Measurements from ENCODE around the gene PRDX5.

PRDX5 gene

DNA sequence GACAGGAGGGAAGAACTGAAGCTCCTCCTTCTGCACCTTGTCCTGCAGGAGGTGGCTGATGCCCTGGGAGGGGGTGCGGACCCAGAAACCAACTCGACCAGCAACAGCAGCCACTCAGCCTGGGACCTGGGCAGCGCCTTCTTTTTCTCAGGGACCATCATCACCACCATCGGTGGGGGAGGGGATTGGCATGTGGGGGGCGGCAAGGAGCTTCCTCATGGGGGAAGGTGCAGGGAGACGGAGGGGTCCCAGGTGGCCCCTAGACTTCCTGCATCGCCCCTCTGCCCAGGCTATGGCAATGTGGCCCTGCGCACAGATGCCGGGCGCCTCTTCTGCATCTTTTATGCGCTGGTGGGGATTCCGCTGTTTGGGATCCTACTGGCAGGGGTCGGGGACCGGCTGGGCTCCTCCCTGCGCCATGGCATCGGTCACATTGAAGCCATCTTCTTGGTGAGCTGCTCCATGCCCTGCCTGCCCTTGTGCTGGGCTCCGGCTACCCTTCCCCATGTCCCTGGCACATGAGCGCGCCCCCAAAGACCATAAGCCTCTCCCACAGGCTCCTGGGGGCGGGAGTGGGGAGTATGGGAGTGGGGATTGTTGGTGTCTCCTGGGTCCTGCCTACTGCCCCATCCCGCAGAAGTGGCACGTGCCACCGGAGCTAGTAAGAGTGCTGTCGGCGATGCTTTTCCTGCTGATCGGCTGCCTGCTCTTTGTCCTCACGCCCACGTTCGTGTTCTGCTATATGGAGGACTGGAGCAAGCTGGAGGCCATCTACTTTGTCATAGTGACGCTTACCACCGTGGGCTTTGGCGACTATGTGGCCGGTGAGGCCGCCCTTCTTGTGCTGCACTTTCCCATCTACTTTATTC, 20.9 kb upstream of the PRDX5 start:
- Histone ChIP-seq H3K36me3 (ENCODE audit: control insufficient read depth in 2 of 2, insufficient read depth in 1 of 2, low read length in 2 of 2) (no peaks in the 10 kb centered on the region), H3K27ac (ENCODE audit: extremely low read depth, low read depth, low read length) (no peak overlapping the region), H3K4me3 (ENCODE audit: low read depth, low read length) (no peak overlapping the region), H3K4me1 (ENCODE audit: control insufficient read depth, insufficient read depth, low read length) (no peaks in the 10 kb centered on the region), H3K9me3 (ENCODE audit: control insufficient read depth, insufficient read depth, low read depth, low read length) (no peaks in the 10 kb centered on the region)
- TF ChIP-seq EGR2 (tag by site-specific recombination; IDR thresholded peaks at IDR 0.05; ENCODE audit: low read depth) (peak; percentile 27; the same call in 1 of the 2 replicates), PRDM4 (tag by site-specific recombination; IDR thresholded peaks at IDR 0.05) (no peak), ZFHX2 (tag by site-specific recombination; conservative IDR thresholded peaks at IDR 0.05) (0 out of 2 replicates have a peak, but pooled peaks have one; percentile 18), ZNF670 (tag by site-specific recombination; IDR thresholded peaks at IDR 0.05; ENCODE audit: low read depth) (no peak), ZNF626 (tag by site-specific recombination; IDR thresholded peaks at IDR 0.05) (no peak), IKZF3 (tag by site-specific recombination; IDR thresholded peaks at IDR 0.05) (no peak), ZNF585B (tag by site-specific recombination; IDR thresholded peaks at IDR 0.05) (no peak), ZFP69B (tag by site-specific recombination; IDR thresholded peaks at IDR 0.05) (no peak), REPIN1 (tag by site-specific recombination; IDR thresholded peaks at IDR 0.05; ENCODE audit: low read depth) (no peak), WT1 (tag by site-specific recombination; IDR thresholded peaks at IDR 0.05) (no peak), ZNF354C (tag by site-specific recombination; IDR thresholded peaks at IDR 0.05; ENCODE audit: borderline replicate concordance, low read depth) (no peak), ZNF558 (tag by site-specific recombination; IDR thresholded peaks at IDR 0.05) (no peak), ZNF677 (tag by site-specific recombination; IDR thresholded peaks at IDR 0.05) (no peak), ZNF548 (tag by site-specific recombination; IDR thresholded peaks at IDR 0.05) (no peak)
- TF ChIP-seq, protein P1, sequence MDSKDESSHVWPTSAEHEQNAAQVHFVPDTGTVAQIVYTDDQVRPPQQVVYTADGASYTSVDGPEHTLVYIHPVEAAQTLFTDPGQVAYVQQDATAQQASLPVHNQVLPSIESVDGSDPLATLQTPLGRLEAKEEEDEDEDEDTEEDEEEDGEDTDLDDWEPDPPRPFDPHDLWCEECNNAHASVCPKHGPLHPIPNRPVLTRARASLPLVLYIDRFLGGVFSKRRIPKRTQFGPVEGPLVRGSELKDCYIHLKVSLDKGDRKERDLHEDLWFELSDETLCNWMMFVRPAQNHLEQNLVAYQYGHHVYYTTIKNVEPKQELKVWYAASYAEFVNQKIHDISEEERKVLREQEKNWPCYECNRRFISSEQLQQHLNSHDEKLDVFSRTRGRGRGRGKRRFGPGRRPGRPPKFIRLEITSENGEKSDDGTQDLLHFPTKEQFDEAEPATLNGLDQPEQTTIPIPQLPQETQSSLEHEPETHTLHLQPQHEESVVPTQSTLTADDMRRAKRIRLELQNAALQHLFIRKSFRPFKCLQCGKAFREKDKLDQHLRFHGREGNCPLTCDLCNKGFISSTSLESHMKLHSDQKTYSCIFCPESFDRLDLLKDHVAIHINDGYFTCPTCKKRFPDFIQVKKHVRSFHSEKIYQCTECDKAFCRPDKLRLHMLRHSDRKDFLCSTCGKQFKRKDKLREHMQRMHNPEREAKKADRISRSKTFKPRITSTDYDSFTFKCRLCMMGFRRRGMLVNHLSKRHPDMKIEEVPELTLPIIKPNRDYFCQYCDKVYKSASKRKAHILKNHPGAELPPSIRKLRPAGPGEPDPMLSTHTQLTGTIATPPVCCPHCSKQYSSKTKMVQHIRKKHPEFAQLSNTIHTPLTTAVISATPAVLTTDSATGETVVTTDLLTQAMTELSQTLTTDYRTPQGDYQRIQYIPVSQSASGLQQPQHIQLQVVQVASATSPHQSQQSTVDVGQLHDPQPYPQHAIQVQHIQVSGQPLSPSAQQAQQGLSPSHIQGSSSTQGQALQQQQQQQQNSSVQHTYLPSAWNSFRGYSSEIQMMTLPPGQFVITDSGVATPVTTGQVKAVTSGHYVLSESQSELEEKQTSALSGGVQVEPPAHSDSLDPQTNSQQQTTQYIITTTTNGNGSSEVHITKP (tag by site-specific recombination; IDR thresholded peaks at IDR 0.05) = no peak
- CTCF ChIA-PET = interaction anchor here (0.6 to 1.7 kb wide), 8 partner anchors 7 to 468 kb away, joined by 3 to 13 read pairs (median 4); partner anchors contain the start of gene PLCB3
- POLR2A ChIA-PET = no interaction called here

DNA sequence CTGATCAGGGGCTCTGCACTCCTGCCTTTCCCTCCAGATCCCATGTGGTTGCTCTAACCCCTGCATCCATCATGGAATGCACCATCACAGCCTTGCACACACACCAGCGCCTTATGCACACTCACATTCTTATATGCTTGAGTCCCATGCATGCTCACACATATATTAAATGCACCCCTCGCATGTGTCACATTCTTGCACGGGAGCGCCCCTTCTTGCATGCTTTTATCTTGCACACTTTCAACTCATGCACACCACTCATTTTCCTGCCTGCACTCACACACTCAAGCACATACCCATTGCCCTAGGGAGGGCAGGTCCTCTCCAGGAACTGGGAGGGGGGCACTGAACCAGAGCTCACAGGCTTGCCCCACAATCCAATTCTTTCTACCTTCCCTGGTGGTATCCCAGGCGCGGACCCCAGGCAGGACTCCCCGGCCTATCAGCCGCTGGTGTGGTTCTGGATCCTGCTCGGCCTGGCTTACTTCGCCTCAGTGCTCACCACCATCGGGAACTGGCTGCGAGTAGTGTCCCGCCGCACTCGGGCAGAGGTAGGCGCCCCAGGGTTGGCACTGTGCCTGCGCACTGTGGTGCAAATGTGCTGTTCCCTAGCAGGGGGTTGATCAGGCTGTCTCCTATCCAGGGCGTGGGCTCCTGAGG, 20.1 kb upstream of the PRDX5 start:
- POLR2A ChIA-PET = no interaction called here
- Histone ChIP-seq H3K36me3 (ENCODE audit: control insufficient read depth in 2 of 2, insufficient read depth in 1 of 2, low read length in 2 of 2) (no peaks in the 10 kb centered on the region), H3K9me3 (ENCODE audit: control insufficient read depth, insufficient read depth, low read depth, low read length) (no peaks in the 10 kb centered on the region), H3K4me1 (ENCODE audit: control insufficient read depth, insufficient read depth, low read length) (no peaks in the 10 kb centered on the region), H3K4me3 (ENCODE audit: low read depth, low read length) (no peak overlapping the region), H3K27ac (ENCODE audit: extremely low read depth, low read depth, low read length) (no peak overlapping the region)
- CTCF ChIA-PET = interaction anchor here (0.6 kb wide), 1 partner anchor 11 kb away, joined by 3 read pairs; no protein-coding TSS in a partner anchor
- TF ChIP-seq KLF1 (tag by site-specific recombination; IDR thresholded peaks at IDR 0.05) (no peak), KLF8 (tag by site-specific recombination; IDR thresholded peaks at IDR 0.05) (no peak), ZBTB17 (tag by site-specific recombination; IDR thresholded peaks at IDR 0.05) (peak; percentile 36), RBAK (tag by site-specific recombination; IDR thresholded peaks at IDR 0.05) (no peak), GLIS1 (tag by site-specific recombination; IDR thresholded peaks at IDR 0.05) (no peak), ZFP69B (tag by site-specific recombination; IDR thresholded peaks at IDR 0.05) (no peak)
- TF ChIP-seq, protein P2, sequence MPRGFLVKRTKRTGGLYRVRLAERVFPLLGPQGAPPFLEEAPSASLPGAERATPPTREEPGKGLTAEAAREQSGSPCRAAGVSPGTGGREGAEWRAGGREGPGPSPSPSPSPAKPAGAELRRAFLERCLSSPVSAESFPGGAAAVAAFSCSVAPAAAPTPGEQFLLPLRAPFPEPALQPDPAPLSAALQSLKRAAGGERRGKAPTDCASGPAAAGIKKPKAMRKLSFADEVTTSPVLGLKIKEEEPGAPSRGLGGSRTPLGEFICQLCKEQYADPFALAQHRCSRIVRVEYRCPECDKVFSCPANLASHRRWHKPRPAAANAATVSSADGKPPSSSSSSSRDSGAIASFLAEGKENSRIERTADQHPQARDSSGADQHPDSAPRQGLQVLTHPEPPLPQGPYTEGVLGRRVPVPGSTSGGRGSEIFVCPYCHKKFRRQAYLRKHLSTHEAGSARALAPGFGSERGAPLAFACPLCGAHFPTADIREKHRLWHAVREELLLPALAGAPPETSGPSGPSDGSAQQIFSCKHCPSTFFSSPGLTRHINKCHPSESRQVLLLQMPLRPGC (tag by site-specific recombination; IDR thresholded peaks at IDR 0.05) = no peak
- TF ChIP-seq, protein P3, sequence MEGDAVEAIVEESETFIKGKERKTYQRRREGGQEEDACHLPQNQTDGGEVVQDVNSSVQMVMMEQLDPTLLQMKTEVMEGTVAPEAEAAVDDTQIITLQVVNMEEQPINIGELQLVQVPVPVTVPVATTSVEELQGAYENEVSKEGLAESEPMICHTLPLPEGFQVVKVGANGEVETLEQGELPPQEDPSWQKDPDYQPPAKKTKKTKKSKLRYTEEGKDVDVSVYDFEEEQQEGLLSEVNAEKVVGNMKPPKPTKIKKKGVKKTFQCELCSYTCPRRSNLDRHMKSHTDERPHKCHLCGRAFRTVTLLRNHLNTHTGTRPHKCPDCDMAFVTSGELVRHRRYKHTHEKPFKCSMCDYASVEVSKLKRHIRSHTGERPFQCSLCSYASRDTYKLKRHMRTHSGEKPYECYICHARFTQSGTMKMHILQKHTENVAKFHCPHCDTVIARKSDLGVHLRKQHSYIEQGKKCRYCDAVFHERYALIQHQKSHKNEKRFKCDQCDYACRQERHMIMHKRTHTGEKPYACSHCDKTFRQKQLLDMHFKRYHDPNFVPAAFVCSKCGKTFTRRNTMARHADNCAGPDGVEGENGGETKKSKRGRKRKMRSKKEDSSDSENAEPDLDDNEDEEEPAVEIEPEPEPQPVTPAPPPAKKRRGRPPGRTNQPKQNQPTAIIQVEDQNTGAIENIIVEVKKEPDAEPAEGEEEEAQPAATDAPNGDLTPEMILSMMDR (tag by site-specific recombination; IDR thresholded peaks at IDR 0.05) = no peak

Measured in HEK293 (cell line).